GM15510 (cell line): Measurements from ENCODE around the gene SH2B2.
"Not testable (repeated sequence)": the region's sequence is repeated elsewhere in the genome, so short reads cannot be mapped to it uniquely, and the experiment has no call there.

Source experiments
- POLR2A ChIP-seq: IDR thresholded peaks from 3 replicates; pipeline ENCODE4 v1.6.1; 2011; ENCODE audit warnings: borderline replicate concordance; ENCODE audit not compliant: insufficient read length; ENCODE audit errors: extremely low read depth

The SH2B2 gene

GRCh38 chr7:102310414-102310815 lies 23.7 kb downstream of the SH2B2 start:
- no peak for TF ChIP-seq POLR2A

DNA sequence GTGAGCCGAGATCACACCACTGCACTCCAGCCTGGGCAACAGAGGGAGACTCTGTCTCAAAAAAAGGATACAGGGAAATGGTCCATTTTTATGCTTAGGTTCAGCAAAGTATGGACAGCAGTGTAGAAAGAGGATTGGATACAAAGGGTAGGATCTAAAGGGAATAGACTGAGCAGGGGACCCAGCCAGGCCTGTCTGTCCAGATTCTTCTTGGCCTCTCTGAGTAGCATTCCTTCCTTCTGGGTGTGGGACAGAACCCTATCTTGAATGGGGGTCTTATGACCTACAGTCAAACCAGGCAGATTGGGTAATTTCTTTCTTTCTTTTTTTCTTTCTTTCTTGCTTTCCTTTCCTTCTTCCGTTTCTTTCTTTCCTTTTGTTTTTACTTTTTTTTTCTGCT lies 25.6 kb downstream of the SH2B2 start:
- TF ChIP-seq POLR2A, result no peak

DNA sequence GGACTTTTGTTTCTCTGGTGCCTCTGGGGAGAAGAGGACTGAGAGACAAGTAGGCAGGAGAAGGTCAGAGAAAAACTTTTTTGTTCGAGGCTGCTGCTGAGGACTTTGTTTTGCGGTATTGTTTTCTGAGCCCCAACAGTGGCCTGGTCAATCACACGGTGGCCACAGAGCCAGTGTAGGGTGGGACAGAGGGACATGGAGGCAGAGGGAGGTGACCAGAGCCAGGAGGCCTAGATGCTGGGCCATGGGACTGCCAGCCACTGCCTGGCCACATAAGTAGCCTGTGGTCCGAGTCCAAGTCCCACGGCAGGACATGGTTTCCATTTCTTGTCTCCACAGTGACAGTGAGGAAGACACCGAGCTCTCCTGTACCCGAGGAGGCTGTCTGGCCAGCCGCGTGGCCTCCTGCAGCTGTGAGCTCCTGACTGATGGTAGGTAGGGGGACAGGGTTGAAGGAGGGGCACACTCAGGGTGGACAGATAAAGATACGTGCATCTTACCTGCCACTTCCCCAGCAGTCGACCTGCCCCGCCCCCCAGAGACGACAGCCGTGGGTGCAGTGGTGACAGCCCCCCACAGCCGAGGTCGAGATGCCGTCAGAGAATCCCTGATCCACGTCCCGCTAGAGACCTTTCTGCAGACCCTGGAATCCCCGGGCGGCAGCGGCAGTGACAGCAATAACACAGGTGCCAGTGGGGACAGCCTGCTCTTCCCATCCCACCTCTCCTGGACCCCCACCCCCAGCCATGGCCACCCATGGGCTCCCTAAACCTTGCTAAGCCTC lies 27.5 kb downstream of the SH2B2 start:
- TF ChIP-seq POLR2A, result no peak

DNA sequence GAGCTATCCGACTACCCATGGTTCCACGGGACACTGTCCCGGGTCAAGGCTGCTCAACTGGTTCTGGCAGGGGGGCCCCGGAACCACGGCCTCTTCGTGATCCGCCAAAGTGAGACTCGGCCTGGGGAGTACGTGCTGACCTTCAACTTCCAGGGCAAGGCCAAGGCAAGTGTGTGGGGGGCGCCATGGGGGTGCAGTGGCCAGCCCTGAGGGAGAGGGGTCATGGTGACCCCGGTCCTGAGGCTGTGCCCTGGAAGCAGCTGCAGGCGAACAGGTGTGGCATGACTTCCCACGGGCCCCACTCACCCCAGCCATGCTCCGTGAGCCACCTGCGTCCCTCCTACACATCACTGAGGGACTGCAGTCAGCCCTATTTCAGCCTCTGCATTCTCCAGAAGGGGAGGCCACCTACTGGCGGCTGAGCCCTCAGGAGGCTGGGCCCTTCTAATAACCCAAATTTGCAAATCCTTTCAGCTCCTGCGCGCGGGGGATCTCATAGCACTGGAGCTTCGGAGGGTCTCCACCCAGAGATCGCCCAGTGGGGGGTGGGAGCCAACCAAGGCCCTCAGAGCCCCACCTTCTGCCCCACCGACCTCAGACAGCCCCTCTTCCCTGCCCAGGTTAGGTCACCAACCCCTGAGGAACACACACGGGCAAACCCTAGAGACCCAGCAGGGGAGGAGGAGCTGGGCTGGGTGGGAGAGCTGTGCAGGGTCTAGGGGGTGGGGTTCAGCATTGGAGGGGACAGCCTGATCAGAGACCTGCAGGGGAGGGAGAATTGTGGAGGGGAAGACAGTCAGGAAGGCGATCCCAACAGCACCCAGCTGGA lies 30.8 kb downstream of the SH2B2 start:
- no peak for TF ChIP-seq POLR2A

DNA sequence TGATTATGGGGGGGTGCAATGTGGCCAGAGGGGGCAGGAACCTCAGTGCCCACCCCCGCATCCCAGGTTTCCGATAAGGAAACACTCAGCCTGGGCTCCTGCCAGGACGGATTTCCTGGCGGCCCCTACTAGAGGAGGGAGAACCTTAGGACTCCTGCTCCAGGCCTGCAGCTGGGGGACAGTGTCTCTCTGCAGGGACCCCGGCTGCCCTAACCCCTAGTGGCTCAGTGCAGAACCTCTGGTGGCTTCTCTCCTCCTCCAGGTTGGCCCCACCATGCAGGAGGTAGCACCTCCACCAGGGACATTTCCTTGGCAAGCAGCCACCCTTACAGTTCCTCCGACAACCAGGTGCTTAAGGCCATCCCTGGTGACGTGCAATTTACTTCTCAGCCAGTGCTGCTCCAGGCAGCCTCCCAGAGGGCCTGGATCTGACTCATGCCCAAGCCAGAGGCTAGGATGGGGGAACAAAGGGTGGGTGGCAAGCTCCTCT lies 31.9 kb downstream of the SH2B2 start:
- no peak for TF ChIP-seq POLR2A

GRCh38 chr7:102319671-102320070 lies 33.0 kb downstream of the SH2B2 start:
- no peak for TF ChIP-seq POLR2A

GRCh38 chr7:102320181-102320580 lies 33.5 kb downstream of the SH2B2 start:
- no peak for TF ChIP-seq POLR2A

DNA sequence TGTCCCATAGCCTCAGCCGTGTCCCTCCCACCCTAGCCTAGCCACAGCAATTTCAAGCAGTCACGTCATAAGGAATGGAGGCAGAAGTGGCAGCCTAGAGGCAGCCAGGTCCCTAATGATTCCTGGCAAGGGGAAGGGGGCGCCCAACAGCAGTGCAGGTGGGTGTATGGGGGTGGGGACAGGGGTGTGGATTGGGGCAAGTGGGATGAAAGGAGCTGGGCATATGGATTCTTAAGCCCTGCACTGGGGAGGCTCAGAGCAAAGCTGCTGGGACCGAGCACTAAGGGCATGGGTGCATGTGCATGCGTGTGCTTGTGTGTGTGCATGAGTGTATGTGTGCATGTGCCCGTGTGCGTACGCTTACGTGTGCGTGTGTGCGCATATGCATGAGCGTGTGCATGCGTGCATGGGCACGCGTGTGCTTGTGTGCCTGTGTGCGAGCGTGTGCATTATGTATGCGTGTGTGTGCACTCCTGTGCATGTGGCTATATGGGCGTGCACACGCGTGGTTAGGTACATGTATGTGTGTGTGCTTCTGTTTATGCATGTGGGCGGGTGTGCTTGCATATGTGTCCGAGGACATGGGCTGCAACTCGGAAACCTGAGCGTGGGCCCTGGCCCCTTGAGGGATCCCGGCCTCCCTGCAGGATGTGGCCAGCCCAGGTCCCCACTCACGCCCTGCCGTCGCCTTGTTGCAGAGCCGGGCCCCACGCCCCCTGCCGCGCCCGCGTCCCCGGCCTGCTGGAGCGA lies 34.1 kb downstream of the SH2B2 start:
- no peak for TF ChIP-seq POLR2A

DNA sequence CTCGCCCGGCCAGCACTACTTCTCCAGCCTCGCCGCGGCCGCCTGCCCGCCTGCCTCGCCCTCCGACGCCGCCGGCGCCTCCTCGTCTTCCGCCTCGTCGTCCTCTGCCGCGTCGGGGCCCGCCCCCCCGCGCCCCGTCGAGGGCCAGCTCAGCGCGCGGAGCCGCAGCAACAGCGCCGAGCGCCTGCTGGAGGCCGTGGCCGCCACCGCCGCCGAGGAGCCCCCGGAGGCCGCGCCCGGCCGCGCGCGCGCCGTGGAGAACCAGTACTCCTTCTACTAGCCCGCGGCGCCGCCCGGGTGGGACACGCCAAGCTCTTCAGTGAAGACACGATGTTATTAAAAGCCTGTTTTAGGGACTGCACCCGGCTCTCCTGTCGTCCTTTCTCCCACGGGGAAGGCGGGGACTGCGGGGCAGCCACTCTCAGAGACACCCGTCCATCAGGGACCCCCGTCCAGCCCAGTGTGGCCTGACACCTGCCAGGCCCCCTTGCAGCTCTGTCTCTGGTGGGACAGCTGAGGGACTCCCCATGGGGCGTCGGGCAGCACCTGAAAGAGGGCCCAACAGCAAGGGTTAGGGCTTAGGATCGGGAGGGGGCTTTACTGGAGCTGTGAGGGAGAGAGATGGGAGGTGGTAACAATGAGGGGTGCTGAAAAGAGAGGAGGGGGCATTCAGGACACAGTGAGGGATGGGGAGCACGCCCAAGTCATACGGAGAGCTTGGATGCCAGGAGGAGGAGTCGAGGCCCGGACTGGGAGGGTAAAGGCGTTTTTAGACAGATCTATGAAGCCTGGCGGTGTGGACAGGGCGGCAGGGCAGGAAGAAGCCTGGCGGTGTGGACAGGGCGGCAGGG lies 34.9 kb downstream of the SH2B2 start:
- TF ChIP-seq POLR2A, result no peak

DNA sequence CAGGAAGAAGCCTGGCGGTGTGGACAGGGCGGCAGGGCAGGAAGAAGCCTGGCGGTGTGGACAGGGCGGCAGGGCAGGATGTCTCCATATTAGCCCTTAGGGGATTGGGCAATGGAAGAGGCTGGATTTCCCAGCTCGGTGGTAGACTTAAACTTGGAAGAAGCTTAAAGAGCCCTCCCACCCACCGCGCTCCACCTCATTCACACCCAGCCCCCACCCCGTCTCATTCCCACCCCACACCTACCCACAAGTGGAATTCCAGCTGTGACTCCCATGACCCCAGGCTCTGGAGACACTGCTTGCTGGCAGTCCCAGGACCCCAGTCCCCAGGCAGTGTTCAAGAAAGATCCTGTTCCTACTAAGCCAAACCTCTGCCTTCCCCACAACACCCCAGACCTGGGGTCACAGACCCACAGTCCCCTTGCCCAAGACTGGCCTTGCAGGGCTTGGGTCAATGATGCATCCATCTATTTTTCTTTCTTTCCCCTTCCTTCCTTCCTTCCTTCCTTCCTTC lies 35.6 kb downstream of the SH2B2 start:
- TF ChIP-seq POLR2A, result peak; percentile 21

DNA sequence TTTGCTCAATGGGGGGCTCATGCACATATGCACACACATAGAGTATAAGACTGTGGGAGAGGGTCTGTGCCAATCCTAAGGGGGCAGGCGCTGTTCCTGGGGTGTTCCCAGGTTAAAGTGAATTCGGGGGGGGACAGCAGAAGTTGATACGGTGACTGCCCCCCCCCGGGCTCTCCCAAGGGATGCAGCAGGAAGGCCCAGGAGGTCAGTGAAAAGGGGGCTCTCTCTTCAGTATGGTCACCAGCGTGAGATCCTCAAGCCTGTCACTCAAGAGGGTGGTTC lies 37.2 kb downstream of the SH2B2 start:
- no peak for TF ChIP-seq POLR2A

DNA sequence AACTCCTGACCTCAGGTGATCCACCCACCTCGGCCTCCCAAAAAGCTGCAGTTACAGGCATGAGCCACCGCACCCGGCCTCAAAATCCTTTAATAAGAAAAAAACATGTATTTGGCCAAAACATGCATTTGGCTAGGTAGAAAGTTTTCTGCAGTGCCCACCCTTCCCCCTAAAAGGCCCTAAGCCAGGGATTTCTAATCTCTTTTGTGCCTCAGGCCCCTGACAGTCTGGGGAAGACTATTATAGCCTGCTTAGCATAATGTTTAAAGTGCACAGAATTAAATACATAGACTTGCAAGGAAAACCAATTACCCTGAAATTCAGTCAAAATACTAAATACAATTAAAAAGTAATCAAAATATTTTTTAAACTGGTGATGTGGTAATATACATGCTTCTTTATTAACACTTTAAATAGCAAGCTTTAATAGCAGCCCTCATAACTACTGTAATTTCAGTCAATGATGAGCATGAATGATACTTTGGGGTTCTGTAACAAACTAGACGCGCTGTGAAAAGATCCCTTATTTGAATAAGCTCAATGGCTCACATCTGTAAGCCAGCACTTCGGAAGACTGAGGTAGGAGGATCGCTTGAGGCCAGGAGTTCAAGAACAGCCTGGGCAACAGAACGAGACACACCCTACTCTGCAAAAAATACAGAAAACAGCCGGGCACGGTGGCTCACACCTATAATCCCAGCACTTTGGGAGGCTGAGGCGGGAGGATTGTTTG lies 39.7 kb downstream of the SH2B2 start:
- TF ChIP-seq POLR2A, result no peak

DNA sequence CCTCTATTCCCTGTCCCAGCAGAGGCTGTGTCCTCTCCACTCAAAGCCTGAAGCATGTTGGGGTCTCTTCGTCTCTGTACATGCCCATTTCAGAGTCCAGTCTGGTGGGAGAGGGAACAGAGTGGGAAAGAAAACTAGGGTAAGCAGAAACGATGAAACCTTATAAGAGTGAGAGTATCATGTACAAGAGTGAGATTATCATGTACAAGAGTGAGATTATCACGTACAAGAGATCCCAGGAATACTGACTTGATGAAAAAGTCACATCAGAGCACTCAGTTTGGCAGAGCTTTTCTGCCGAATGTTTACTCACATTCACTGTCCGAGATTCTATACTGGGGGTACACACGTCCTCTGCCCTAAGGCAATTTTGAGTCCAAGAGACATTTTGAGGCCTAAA lies 69.7 kb downstream of the SH2B2 start, which contains the start of gene SPDYE6:
Gene SPDYE6 (minus strand): TSS at position 101 of the 400 bp plus-strand sequence. CDS start 421 bp downstream, outside the sequence.
- TF ChIP-seq POLR2A, result not testable (repeated sequence)
